Vagina (tissue), 2 donors: ENCODE results near the gene PDE9A.

Experiments used
- POLR2A ChIP-seq, 2 donors: fragments of 450-650 bp; IDR thresholded peaks; one replicate each; pipeline ENCODE4 v1.6.1; 2017; ENCODE audit warnings: antibody characterized with exemption in 2 of 2, mild to moderate bottlenecking in 2 of 2, moderate library complexity in 2 of 2
- POLR2AphosphoS5 ChIP-seq, 2 donors: sonication (generic); formaldehyde crosslinking; IDR thresholded peaks; one replicate each; pipeline ENCODE4 v1.9.0; 2017; ENCODE audit warnings: antibody characterized with exemption in 2 of 2, mild to moderate bottlenecking in 2 of 2, low read depth in 1 of 2; ENCODE audit not compliant: insufficient read depth in 1 of 2
- TF ChIP-seq, protein P1 (sequence below), 3 experiments: fragments of 450-650 bp in 2 of 3; fragments of 200-600 bp in 1 of 3; sonication (generic) in 1 of 3; IDR thresholded peaks; one replicate each; pipeline ENCODE4 v1.5.1; 2017 to 2019; ENCODE audit warnings: antibody characterized with exemption in 3 of 3, mild to moderate bottlenecking in 2 of 3, moderate library complexity in 2 of 3

GRCh38 chr21:42617486-42617885, 35.9 kb upstream of the PDE9A start:
- TF ChIP-seq, protein P1, sequence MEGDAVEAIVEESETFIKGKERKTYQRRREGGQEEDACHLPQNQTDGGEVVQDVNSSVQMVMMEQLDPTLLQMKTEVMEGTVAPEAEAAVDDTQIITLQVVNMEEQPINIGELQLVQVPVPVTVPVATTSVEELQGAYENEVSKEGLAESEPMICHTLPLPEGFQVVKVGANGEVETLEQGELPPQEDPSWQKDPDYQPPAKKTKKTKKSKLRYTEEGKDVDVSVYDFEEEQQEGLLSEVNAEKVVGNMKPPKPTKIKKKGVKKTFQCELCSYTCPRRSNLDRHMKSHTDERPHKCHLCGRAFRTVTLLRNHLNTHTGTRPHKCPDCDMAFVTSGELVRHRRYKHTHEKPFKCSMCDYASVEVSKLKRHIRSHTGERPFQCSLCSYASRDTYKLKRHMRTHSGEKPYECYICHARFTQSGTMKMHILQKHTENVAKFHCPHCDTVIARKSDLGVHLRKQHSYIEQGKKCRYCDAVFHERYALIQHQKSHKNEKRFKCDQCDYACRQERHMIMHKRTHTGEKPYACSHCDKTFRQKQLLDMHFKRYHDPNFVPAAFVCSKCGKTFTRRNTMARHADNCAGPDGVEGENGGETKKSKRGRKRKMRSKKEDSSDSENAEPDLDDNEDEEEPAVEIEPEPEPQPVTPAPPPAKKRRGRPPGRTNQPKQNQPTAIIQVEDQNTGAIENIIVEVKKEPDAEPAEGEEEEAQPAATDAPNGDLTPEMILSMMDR (IDR thresholded peaks at IDR 0.05) = no peak
- no peak for TF ChIP-seq POLR2AphosphoS5 (IDR thresholded peaks at IDR 0.05; ENCODE audit: insufficient read depth in 1 of 2, low read depth in 1 of 2)
- no peak for TF ChIP-seq POLR2A (IDR thresholded peaks at IDR 0.05)
